22Rv1 (cell line): Measurements from ENCODE around the gene CEBPZ.
A peak's percentile ranks its signal among the peaks of the same experiment; 100 is the strongest.
"Not testable (repeated sequence)": the region's sequence is repeated elsewhere in the genome, so short reads cannot be mapped to it uniquely, and the experiment has no call there.

Experiments
- H3K27ac ChIP-seq: fragments of 450-650 bp; 2 replicates; pipeline ENCODE4 v1.5.1; 2017
- ZFX ChIP-seq: fragments of 450-650 bp; IDR thresholded peaks from 2 replicates; pipeline ENCODE4 v1.6.1; 2017; ENCODE audit warnings: antibody characterized with exemption, borderline replicate concordance
- TF ChIP-seq, protein P1 (sequence below): fragments of 450-650 bp; IDR thresholded peaks from 2 replicates; pipeline ENCODE4 v1.5.1; 2017; ENCODE audit warnings: mild to moderate bottlenecking

CEBPZ gene

DNA sequence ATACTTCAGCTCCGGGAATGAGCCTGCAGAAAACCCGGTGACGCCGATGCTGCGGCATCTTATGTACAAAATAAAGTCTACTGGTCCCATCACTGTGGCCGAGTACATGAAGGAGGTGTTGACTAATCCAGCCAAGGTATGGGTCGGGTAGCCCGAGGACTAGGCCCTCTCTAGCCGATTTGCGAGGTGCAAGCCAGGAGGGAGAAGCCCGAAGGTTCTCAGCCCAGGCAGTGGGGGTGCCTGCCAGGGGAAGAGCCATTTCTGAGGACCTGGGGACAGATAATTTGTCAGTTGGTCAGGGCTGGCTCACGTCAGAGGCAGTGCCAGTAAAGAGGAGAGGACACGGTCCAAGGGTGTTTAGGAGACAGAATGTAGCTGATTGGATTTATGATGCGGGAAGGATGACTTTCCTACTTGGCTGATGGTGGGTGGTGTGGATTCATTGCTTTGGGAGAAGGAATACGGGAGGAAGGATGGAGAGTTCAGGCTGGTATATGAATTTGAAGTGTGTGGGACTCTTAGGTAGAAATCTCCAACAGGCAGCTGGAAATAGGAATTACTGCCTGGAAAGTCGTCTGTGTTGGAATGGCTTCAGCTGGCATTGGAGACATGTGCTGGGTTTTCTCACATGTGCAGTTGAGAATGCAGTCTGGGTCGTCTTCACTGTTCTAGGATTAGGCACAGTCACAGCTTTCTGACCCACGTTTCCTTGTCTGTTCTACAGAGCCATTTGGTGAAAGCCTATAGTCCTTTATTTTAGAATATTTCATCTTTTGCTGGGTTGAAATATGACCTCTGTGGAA lies 936 bp upstream of the CEBPZ start:
- H3K27ac ChIP-seq = peak overlapping the region; percentile 85
- TF ChIP-seq ZFX = no peak
- TF ChIP-seq, protein P1, sequence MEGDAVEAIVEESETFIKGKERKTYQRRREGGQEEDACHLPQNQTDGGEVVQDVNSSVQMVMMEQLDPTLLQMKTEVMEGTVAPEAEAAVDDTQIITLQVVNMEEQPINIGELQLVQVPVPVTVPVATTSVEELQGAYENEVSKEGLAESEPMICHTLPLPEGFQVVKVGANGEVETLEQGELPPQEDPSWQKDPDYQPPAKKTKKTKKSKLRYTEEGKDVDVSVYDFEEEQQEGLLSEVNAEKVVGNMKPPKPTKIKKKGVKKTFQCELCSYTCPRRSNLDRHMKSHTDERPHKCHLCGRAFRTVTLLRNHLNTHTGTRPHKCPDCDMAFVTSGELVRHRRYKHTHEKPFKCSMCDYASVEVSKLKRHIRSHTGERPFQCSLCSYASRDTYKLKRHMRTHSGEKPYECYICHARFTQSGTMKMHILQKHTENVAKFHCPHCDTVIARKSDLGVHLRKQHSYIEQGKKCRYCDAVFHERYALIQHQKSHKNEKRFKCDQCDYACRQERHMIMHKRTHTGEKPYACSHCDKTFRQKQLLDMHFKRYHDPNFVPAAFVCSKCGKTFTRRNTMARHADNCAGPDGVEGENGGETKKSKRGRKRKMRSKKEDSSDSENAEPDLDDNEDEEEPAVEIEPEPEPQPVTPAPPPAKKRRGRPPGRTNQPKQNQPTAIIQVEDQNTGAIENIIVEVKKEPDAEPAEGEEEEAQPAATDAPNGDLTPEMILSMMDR = no peak

DNA sequence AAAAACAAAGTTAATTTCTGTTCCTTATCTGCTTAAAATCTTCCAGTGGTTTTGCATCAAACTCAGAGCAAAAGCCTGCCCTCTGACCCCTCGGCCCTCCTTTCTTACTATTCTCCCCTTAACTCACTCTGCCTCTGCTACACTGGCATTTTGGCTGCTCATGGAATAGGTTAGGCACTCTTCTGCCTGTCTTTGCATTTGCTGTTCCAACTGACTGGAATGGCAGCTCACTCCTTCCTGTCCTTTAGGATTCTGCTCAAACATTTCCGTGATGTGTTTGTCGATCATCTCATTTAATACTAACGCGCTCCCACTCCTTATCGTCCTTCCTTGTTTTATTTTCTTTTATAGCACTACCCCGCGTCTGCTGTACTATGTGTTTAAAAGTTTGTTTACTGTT lies 815 bp downstream of the CEBPZ start:
- H3K27ac ChIP-seq = peak overlapping the region; percentile 85
- TF ChIP-seq, protein P1 = no peak
- no peak for TF ChIP-seq ZFX

DNA sequence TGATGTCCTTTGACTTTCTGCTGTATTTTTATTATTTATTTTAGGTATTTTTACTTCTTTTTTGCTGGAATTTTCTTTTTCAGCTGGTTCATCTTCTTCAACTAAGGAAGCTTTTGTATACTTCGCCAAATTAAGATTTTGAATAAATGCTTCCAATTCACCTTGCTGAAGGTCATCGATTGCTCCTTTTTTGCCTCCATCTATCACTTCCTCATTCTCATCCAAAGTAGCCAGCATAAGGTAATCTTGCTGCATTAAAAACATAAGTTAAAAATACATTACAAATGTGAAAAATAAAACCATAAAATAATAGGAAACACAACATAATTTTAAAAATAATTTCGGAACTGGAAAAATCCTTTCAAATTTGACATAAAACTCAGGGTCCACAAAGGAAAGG lies 2.6 kb downstream of the CEBPZ start:
- TF ChIP-seq ZFX = no peak
- TF ChIP-seq, protein P1 = no peak
- no peak overlapping the region for H3K27ac ChIP-seq

DNA sequence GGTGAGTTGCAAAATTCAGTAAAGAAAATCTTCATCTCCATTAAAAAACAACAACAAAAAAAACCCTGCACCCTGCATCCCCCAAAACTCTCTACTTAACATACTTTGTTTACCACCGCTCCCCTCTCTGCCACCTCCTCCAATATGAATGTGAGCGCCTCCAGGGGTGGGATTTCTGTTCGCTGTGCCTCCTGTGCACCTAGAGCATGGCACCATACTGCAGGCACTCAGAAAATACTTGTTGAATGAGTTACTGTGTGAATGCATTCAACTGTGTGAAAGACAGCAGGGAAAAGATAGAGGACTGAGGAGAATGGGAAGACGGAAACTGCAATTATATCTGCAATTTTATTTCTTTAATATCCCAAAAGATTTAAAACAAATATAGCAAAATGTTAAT lies 4.5 kb downstream of the CEBPZ start:
- no peak overlapping the region for H3K27ac ChIP-seq
- TF ChIP-seq ZFX = no peak
- TF ChIP-seq, protein P1 = no peak

DNA sequence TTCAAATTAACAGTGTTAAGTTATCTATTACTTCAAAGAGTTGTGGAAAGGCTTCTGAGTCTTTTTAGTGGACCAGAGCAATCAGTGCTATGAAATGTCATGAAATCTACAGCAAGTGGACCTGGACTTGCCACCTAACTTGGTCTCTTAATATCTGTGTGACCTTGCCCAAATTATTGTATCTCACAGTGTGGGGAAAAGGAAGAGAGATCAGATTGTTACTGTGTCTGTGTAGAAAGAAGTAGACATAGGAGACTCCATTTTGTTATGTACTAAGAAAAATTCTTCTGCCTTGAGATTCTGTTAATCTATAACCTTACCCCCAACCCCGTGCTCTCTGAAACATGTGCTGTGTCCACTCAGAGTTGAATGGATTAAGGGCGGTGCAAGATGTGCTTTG lies 6.3 kb downstream of the CEBPZ start:
- H3K27ac ChIP-seq = not testable (repeated sequence)

DNA sequence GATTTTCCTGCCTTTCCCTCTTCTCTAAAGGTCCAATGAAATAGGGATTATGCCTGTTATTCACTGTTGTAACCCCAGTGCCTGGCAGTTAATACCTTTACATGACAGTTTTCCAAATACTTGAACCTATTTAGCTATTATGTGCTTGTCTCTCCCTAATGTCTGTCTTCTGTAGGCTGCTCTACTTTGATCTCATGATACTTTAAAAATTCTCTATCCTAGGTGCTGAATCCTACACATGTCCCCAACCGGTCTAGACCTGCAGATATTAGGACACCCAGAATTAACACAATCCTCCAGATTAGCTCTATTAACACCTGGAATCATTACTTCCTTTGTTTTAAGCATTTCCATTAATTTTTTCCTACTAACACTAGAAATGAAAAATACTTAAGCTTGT lies 7.3 kb downstream of the CEBPZ start:
- no peak overlapping the region for H3K27ac ChIP-seq
- TF ChIP-seq, protein P1 = no peak
- TF ChIP-seq ZFX = no peak

DNA sequence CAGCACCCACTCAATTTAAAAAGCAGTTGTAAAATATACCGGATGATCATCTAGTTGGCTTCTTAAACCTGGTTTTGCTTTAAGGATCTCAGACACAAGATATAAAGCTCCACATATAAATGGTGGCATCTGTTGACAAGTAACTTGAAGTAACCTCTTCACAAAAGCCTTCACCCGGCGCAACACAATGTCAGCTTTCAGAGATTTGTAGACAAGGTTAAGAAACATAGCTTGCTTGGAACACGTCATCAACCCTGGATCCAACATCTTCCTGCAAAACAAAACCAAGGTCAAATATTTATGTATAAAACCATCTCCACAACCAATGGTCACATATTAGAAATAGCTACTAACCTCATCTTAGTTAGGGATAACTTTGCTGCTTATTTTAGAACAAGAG lies 8.3 kb downstream of the CEBPZ start:
- TF ChIP-seq, protein P1 = no peak
- TF ChIP-seq ZFX = no peak
- H3K27ac ChIP-seq = no peak overlapping the region

DNA sequence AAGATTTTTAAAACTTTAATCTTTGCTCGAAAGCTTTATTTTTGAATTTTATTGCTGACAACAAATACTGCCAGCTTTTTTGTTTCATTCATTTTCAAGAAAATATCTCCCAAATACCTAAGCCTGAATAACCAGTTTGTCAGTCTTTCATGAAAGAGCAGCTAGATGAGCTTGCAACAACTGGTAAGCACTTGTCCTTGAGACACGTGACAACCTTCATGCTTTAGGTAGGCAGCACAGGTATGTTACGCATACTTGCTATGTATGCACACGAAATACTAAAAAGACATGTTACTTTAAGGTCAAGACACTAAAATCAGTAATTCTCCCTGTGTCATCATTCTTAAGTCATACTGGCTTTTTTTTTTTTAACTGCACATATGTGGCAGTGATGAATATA lies 12.3 kb downstream of the CEBPZ start:
- TF ChIP-seq, protein P1 = no peak
- no peak for TF ChIP-seq ZFX
- no peak overlapping the region for H3K27ac ChIP-seq
